ENCODE measurements around the gene HPS3.
"Not testable (repeated sequence)": the region's sequence is repeated elsewhere in the genome, so short reads cannot be mapped to it uniquely, and the experiment has no call there.

The HPS3 gene, protein sequence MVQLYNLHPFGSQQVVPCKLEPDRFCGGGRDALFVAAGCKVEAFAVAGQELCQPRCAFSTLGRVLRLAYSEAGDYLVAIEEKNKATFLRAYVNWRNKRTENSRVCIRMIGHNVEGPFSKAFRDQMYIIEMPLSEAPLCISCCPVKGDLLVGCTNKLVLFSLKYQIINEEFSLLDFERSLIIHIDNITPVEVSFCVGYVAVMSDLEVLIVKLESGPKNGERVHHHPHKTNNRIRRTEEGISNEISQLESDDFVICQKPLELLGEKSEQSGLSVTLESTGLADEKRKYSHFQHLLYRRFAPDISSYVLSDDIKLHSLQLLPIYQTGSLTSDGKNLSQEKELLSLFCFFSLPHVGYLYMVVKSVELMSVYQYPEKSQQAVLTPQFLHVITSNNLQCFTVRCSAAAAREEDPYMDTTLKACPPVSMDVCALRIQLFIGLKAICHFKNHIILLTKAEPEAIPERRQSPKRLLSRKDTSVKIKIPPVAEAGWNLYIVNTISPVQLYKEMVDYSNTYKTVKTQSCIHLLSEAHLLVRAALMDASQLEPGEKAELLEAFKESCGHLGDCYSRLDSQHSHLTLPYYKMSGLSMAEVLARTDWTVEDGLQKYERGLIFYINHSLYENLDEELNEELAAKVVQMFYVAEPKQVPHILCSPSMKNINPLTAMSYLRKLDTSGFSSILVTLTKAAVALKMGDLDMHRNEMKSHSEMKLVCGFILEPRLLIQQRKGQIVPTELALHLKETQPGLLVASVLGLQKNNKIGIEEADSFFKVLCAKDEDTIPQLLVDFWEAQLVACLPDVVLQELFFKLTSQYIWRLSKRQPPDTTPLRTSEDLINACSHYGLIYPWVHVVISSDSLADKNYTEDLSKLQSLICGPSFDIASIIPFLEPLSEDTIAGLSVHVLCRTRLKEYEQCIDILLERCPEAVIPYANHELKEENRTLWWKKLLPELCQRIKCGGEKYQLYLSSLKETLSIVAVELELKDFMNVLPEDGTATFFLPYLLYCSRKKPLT

GRCh38 chr3:149129326-149130205, at the start of gene HPS3:
HPS3 (plus strand) TSS chr3:149129638; CDS start chr3:149129724, 86 bp downstream.
- DNase-seq = peak; percentile 86

- DNase-seq = no peak
These were observed 49.3 kb upstream of the HPS3 start for GRCh38 chr3:149080011-149080698.

DNA sequence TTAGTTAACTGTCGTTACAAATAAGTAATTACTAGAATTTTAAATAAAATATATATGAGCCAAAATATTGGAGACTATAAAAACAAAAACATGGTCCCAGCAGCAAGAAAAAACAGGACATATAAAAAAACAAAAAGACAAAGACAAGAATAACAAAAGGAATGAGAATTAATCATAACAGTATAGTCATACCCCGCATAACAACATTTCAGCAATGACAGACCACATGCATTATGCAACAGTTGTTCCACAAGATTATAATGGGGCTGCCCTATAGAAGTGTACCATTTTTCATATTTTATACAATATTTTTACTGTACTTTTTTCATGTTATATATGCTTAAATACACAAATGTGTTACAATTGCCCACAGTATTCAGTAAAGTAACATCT, 48.7 kb upstream of the HPS3 start:
- peak; percentile 56 for DNase-seq

DNA sequence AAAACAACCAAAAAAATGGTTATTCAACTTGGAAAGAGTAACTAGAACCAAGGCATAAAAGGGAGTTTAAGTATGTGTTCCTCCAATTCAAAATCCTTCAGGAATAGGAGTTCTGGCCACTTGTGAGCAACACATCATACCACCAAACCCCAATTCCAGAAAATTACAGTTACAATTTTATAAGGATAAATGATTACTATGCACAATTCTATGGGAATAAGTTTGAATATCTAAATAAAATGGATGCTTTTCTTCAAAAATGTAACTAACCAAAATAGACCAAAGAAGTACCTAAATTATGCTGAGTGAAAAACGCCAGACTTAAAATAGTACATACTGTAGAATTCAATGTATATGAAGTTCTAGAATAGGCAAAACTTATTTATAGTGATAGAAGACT, 47.7 kb upstream of the HPS3 start:
- DNase-seq = no peak

DNA sequence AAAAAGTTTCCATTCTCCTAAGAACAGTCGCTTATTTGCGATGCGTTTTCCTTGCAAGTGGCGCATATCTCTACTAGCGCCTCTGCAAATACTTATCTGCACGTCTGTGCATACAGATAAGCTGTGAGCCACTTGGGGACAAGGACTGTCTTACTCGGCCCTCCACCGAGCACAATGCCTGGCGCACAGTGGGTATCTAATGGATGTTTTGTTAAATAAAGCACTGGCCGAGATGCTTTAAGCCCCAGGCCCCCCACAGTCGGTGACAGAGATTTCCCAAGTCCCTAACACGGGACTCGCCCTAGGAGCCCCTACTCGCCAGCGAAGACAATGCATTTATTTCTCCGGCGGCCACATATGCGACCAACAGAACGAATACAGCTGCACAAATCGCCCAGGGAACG, 43.6 kb upstream of the HPS3 start:
- peak; percentile 31 for DNase-seq

- DNase-seq = peak; percentile 95
These were observed 43.0 kb upstream of the HPS3 start, which contains the start of gene HLTF for GRCh38 chr3:149086232-149086988. HLTF (minus strand) TSS chr3:149086533; CDS start chr3:149086336, 197 bp downstream.

GRCh38 chr3:149087208-149087607, 42.2 kb upstream of the HPS3 start:
- DNase-seq = no peak

- DNase-seq = no peak
These were observed 40.0 kb upstream of the HPS3 start for GRCh38 chr3:149089395-149089794.

GRCh38 chr3:149090461-149090860, 39.0 kb upstream of the HPS3 start:
- DNase-seq = no peak

DNA sequence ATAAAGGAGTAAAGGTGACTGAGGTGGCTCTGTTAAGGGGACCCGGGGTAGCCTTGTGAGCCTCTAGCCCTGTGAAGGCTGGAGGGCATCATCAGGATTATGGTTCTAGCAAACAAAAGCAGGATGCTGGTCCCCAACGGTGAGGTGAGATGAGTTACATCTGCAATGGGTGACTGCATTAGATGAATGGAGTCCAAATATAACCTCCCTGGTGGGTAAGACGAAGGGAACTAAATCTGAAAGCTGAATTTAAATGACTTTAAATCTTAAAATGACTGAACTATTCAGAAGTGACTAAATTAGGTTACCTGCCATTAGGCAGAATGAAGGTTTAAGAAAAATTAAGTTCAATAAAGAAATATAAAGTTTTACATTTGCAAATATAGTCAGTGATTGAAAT, 38.5 kb upstream of the HPS3 start:
- DNase-seq = no peak

GRCh38 chr3:149091983-149092382, 37.5 kb upstream of the HPS3 start:
- DNase-seq = no peak

DNA sequence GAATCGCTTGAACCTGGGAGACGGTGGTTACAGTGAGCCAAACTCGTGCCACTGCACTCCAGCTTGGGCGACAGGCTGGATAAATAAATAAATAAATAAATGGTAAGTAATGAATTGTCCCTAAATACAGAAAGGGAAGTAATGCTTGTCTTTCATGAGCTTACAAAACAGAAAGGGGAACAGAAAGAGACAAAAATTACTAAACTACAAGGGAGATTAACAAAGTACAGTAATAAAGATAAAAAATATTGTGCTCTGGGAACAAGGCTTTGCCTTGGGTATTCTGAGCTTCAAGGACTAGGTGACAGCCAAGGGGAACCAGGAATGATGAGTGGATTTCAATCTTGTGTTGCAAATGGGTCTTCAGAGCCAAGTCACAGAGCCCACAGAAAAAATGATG, 34.0 kb upstream of the HPS3 start:
- peak; percentile 89 for DNase-seq

- DNase-seq = not testable (repeated sequence)
These were observed 31.5 kb upstream of the HPS3 start for GRCh38 chr3:149097987-149098386.

GRCh38 chr3:149101154-149101553, 28.3 kb upstream of the HPS3 start:
- no peak for DNase-seq

DNA sequence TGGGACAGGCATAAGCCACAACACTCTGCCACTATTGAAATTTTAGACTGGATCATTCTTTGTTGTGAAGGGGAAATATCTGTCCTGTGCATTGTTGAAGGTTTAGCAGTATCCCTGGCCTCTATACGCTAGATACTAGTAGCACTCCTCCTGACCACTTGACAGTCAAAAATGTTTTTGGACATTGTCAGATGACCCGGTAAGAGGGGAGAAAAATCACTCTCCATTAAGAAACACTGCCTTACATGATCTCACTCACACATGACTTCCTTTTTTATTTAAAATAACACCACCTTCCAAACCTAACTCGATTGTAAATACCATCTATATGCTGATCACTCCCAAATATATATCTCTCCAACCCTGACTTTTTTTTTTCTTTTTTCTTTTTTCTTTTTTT, 27.8 kb upstream of the HPS3 start:
- DNase-seq = no peak

DNA sequence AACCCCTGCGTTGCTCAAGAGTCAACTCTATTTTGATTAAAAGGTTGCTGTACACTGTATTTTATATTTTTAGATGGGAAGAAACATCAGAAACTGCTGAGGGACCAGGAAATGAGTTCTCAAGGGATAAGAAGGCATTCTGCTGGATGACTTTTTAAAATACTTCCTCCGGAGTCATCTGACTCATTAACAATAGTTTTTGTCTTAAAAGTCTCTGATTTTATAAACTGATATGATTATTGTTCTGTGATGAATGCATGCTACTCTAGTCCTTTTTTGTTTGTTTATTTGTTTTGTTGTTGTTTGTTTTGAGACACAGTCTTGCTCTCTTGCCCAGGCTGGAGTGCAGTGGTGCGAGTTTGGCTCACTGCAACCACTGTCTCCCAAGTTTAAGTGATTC, 25.0 kb upstream of the HPS3 start:
- no peak for DNase-seq

DNA sequence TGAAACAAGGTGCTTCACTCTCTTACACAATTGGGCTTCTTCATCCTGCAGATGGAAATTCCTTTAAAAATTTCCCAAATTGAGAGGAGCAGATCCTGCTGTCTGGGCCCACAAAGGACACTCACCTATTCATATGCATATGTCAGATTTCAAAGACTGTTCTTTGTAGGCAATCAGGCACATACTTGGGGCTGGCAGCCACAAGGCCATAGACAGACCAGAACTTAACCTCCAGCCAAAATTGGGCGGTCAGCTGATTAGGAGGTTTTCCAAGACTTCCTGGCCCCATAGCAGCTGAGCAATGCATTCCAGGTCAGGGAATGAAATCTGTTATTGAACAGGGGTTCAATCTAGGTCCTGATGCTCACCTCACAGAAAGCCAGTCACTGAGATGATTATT, 15.0 kb upstream of the HPS3 start:
- no peak for DNase-seq

DNA sequence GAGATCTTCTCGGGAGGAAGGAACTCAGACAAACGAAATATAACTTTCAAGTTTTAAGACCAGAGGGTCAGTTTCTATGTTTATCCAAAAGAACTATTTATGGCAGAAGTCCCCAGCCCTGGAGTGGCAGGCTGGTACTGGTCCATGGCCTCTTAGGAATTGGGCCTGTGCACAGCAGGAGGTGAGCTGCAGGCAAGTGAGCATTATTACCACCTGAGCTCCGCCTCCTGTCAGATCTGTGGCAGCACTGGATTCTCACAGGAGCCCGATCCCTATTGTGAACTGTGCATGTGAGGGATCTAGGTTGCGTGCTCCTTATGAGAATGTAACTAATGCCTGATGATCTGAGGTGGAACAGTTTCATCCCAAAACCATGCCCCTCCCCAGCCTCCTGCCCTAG, 14.3 kb upstream of the HPS3 start:
- DNase-seq = no peak

DNA sequence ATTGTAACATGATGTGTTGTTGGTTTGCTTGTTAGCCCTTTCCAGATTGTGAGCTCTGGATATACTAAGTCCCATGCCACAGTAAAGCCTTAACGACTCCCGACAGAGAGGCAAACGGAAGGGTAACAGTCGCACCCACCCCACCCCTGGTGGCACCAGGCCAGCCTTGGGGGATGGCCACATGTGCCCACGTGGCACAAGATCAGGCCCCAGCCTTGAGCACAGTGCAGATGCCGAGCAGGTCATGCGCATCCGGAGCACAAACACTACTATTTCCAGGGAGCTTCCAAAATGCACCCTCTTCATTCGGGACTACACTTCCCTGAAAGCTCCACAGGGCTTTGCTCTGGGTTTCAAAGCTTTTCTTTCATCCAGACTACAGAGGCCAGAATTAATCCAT, 10.7 kb upstream of the HPS3 start:
- no peak for DNase-seq

DNA sequence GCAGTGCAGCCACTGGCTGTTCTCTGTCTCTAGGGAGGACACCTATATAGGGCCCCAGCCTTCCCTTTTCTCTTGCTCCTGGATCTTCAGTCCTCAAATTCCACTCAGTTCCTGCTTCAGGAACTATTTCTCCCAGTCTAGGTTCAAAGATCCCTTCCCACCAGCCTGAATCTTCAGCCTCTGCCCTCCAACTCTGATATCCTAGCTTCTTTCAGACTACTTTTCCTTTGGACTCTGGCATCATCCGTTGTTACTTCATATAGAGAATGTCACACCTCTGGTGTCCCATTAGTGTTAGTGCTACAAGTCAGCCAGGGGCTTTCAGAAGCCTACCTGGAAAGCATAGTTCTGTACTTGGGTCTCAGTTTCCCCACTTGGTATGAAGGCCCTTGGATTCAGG, 10.0 kb upstream of the HPS3 start:
- DNase-seq = no peak
